GM18873 (cell line): Measurements from ENCODE around the gene STK39.
"Not testable (repeated sequence)": the region's sequence is repeated elsewhere in the genome, so short reads cannot be mapped to it uniquely, and the experiment has no call there.

Experiments used
- ATAC-seq: cut with Tn5 transposase; IDR thresholded peaks from one replicate; pipeline ENCODE4 v1.9.1; 2021; ENCODE audit warnings: mild to moderate bottlenecking, moderate library complexity, moderate number of reproducible peaks; ENCODE audit not compliant: unreplicated experiment, low FRiP score

The STK39 gene

GRCh38 chr2:168143813-168144212 is 103.6 kb downstream of the STK39 start:
- ATAC-seq = no peak

- ATAC-seq = no peak
Measured at GRCh38 chr2:168140892-168141291, 106.5 kb downstream of the STK39 start.

GRCh38 chr2:168139852-168140251 is 107.5 kb downstream of the STK39 start:
- ATAC-seq = no peak

GRCh38 chr2:168138901-168139300 is 108.5 kb downstream of the STK39 start:
- ATAC-seq = no peak

- no peak for ATAC-seq
Measured at GRCh38 chr2:168138374-168138773, 109.0 kb downstream of the STK39 start.

GRCh38 chr2:168137510-168138180 is 109.8 kb downstream of the STK39 start:
- ATAC-seq = no peak

GRCh38 chr2:168136392-168136977 is 110.9 kb downstream of the STK39 start:
- ATAC-seq = peak; percentile 60

GRCh38 chr2:168135630-168136029 is 111.8 kb downstream of the STK39 start:
- ATAC-seq = no peak

GRCh38 chr2:168135121-168135520 is 112.3 kb downstream of the STK39 start:
- ATAC-seq = no peak

GRCh38 chr2:168134485-168134884 is 112.9 kb downstream of the STK39 start:
- ATAC-seq = no peak

GRCh38 chr2:168132389-168132788 is 115.0 kb downstream of the STK39 start:
- no peak for ATAC-seq

GRCh38 chr2:168130346-168130745 is 117.0 kb downstream of the STK39 start:
- no peak for ATAC-seq

GRCh38 chr2:168127371-168127770 is 120.0 kb downstream of the STK39 start:
- ATAC-seq = no peak

GRCh38 chr2:168122210-168122609 is 125.2 kb downstream of the STK39 start:
- not testable (repeated sequence) for ATAC-seq

GRCh38 chr2:168120730-168121129 is 126.7 kb downstream of the STK39 start:
- no peak for ATAC-seq

GRCh38 chr2:168120310-168120709 is 127.1 kb downstream of the STK39 start:
- ATAC-seq = no peak

GRCh38 chr2:168119515-168120141 is 127.8 kb downstream of the STK39 start:
- no peak for ATAC-seq

- no peak for ATAC-seq
Measured at GRCh38 chr2:168118733-168119514, 128.5 kb downstream of the STK39 start.

- ATAC-seq = no peak
Measured at GRCh38 chr2:168116448-168116847, 130.9 kb downstream of the STK39 start.

- no peak for ATAC-seq
Measured at GRCh38 chr2:168114619-168115018, 132.8 kb downstream of the STK39 start.

GRCh38 chr2:168114040-168114439 is 133.4 kb downstream of the STK39 start:
- no peak for ATAC-seq
